HG03066 (cell line): ENCODE data around the gene PDE6B.
A peak's percentile ranks its signal among the peaks of the same experiment; 100 is the strongest.
"Not testable (repeated sequence)": the region's sequence is repeated elsewhere in the genome, so short reads cannot be mapped to it uniquely, and the experiment has no call there.

Experiments
- ATAC-seq: cut with Tn5 transposase; IDR thresholded peaks from one replicate; pipeline ENCODE4 v1.9.1; 2021; ENCODE audit warnings: low read depth; ENCODE audit not compliant: unreplicated experiment

Gene PDE6B

DNA sequence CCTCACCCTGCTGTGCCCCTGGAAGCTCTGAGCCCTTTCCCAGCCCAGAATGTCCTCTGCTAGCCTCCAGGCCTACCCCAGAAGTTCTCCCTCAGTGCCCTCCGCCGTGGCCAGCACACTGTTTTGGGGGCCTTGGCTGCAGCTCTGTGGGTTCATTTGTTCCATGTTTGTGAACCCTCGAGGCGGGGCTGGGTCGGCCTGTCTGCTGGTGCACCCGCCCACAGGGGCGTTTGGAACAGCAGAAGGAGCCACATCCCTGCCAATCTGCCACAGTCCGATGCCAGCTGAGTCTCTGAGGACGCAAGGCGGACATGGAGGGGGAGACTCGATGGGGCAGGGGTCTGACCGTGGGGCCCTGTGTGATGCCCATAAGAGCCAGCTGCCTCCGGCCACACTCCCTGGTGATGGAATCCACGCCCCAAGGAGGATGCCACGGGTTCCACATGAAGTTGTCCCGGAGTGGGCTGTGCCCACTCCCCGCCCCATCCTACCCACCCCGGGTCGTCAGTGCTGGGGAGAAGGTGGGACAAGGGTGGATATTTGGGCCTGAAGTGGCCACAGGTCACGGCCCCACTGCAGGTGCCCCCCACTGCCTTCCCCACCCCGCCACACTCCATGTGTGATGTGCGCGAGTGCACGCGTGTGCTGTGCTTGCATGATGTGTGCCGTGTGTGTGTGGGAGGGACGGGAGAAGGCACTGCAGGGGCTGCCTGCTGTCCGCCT, 41.6 kb downstream of the PDE6B start:
- ATAC-seq = no peak

DNA sequence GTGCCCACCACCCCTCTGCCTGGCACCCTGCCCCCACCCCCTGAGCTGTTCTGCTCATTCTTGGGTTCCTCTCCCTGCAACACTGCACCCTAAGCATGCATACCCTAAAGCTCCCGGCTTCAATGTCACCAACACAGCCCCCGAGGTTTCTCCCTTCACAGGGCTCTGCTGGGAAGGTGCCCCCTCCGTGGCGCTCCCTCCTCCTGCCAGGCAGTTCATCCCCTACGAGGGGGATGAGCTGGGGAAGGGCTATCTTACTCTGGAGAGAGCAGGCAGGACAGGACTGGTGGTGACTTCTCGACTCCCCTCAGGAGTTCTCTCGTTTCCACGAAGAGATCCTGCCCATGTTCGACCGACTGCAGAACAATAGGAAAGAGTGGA, 42.2 kb downstream of the PDE6B start:
- ATAC-seq = no peak

- ATAC-seq = not testable (repeated sequence)
Measured at GRCh38 chr4:668219-668618, 42.8 kb downstream of the PDE6B start.

DNA sequence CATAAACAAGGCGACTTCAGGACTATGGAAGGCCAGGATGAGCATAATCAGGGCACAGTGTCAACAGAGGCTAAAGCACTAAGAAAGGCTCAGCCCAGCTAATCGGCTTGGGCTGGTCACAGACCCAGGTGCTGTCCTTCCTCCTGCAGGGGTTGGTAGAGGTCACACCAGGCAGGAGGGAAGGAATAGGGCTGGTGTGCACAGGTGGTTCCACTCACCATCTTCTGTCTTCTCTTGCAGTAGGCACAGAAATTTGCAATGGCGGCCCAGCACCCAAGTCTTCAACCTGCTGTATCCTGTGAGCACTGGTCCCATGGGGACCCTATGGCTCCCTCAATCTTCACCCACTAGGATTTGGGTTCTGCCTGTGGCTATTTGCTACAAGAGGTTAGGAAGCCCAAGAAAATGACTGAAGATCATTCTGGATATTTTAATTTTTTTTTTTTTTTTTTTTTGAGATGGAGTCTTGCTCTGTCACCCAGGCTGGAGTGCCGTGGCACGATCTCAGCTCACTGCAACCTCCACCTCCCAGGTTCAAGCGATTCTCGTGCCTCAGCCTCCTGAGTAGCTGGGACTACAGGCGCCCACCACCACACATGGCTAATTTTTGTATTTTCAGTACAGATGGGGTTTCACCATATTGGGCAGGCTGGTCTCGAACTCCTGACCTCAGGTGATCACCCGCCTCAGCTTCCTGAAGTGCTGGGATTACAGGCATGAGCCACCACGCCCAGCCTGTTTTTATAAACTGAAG, 44.6 kb downstream of the PDE6B start:
- not testable (repeated sequence) for ATAC-seq

GRCh38 chr4:671769-672168, 46.4 kb downstream of the PDE6B start:
- no peak for ATAC-seq

DNA sequence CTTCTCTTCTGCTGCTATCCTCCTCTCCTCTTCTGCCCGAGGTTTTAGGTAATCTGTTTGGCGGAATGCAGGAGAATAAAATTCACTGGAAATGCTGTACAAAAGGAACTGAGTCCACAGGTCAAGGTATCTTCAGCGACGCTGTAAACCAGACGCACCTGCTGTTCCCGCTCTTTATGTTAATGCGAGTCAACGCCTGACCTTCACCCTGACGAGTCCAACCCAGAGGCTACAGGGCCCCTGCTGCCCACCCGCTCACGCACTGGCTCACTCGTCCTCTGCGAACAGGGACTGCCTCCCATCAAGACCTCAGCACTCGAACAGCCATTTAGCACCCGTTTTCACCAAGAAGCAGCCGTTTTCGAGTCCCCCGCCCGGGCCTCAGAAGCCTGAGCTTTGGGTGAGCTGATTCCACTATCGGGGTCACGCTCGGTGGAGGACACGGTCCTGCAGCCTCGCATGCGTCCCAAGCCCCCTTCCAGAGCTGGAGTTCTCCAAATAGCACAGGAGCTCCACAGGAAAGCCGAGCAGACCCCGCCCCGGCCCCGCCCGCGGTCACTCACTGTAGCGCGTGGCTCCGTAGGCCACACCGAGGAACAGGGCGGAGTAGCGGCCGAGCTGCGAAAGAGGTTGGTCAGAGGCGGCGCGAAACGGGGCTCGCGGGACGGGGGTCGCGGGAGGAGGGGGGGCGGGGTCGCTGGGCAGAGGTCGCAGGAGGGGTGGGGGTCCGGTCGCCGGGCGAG, 48.1 kb downstream of the PDE6B start:
- no peak for ATAC-seq

- peak; percentile 76 for ATAC-seq
Measured at GRCh38 chr4:674172-675035, 49.0 kb downstream of the PDE6B start, which contains the start of the genes ATP5ME and MYL5. ATP5ME (minus strand) TSS chr4:674276; CDS start chr4:674247, 29 bp downstream. MYL5 (plus strand) TSS chr4:674542; CDS start chr4:678027, 3,485 bp downstream.

- ATAC-seq = peak; percentile 2
Measured at GRCh38 chr4:675036-675882, 49.9 kb downstream of the PDE6B start.

- ATAC-seq = no peak
Measured at GRCh38 chr4:675980-676870, 50.9 kb downstream of the PDE6B start.

GRCh38 chr4:676871-677235, 51.5 kb downstream of the PDE6B start:
- no peak for ATAC-seq

GRCh38 chr4:677431-678293, 52.3 kb downstream of the PDE6B start:
- no peak for ATAC-seq

- no peak for ATAC-seq
Measured at GRCh38 chr4:678331-679103, 53.1 kb downstream of the PDE6B start.

DNA sequence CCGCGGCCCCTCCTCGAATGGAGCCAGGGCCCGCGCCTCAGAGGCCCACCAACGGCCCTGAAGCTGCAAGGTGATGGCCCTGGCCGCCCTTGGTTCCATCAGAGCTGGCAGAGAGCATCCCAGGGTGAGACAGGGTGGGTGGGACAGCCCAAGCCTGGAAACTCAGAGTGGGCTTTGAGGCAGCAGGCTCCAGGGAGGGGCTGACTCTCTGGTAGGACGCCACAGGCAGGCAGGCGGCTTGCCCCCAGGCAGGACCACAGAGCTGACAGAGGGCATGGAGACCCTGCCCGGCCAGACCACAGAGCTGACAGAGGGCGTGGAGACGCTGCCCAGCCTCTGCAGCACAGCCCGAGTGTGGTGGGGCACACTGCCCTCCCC, 53.7 kb downstream of the PDE6B start:
- ATAC-seq = no peak

- ATAC-seq = no peak
Measured at GRCh38 chr4:679629-680028, 54.3 kb downstream of the PDE6B start.

- ATAC-seq = no peak
Measured at GRCh38 chr4:680091-680490, 54.7 kb downstream of the PDE6B start.

GRCh38 chr4:680551-680927, 55.2 kb downstream of the PDE6B start:
- no peak for ATAC-seq
